Prostate gland (tissue), 2 donors: ENCODE results near the gene STK38L.

Experiments used
- POLR2A ChIP-seq: fragments of 450-650 bp; IDR thresholded peaks from one replicate; pipeline ENCODE4 v1.6.1; 2016; ENCODE audit warnings: antibody characterized with exemption, mild to moderate bottlenecking
- TF ChIP-seq, protein P1 (sequence below), 4 experiments: fragments of 200-600 bp in 2 of 4; fragments of 450-650 bp in 2 of 4; sonication (generic) in 2 of 4; IDR thresholded peaks; 1 replicate in 3 of 4; 2 replicates in 1 of 4; pipeline ENCODE4 v1.5.1; 2016 to 2019; ENCODE audit warnings: antibody characterized with exemption in 4 of 4, mild to moderate bottlenecking in 2 of 4, moderate library complexity in 2 of 4

DNA sequence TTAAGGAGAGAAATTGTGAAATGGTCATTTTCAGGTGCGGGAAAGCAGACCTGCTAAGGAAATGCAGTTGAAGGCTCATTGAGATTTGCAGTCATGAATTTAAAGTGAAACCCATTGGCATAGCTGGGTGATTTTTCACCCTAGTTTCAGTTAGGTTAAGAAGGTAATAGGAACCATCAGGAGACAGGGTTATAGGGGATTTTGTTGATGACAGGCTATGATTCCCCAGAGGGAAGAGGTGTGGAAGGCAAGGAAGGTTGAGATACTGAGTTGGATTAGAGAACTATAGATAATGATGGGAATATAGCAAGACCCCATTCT, 65.9 kb downstream of the STK38L start:
- TF ChIP-seq, protein P1, sequence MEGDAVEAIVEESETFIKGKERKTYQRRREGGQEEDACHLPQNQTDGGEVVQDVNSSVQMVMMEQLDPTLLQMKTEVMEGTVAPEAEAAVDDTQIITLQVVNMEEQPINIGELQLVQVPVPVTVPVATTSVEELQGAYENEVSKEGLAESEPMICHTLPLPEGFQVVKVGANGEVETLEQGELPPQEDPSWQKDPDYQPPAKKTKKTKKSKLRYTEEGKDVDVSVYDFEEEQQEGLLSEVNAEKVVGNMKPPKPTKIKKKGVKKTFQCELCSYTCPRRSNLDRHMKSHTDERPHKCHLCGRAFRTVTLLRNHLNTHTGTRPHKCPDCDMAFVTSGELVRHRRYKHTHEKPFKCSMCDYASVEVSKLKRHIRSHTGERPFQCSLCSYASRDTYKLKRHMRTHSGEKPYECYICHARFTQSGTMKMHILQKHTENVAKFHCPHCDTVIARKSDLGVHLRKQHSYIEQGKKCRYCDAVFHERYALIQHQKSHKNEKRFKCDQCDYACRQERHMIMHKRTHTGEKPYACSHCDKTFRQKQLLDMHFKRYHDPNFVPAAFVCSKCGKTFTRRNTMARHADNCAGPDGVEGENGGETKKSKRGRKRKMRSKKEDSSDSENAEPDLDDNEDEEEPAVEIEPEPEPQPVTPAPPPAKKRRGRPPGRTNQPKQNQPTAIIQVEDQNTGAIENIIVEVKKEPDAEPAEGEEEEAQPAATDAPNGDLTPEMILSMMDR (IDR thresholded peaks at IDR 0.05), result no peak
- TF ChIP-seq POLR2A, result no peak
